Measurements from ENCODE around the gene SLC35F1.

Gene SLC35F1

DNA sequence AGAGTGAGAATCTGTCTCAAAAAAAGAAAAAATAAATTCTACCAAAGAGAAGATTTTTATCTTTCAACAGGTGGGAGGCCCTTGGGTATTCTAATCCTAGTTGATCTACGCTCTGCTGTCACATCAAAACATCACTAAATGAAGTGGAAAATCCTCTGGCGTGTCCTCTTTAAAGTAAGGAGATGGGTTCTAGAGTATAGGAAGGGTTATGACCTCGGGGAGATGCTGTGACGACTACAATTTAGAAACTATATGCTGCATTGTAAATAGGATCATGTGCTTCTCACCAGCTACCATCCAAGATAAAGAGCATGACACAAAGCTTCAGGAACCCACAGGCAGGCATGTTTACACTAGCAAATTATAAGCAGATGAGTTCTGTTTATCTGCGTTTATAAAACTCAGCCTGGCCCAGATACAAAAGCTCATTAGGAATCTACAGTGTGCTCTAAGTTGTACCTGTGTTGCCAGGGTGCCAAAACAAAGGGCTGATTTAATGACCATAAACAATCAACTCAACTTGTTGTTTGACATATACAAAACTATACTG lies 443.9 kb downstream of the SLC35F1 start:
- H3K4me1 ChIP-seq (ENCODE audit: control extremely low read depth in 1 of 4, control insufficient read depth in 4 of 4, insufficient read depth in 4 of 4, low read length in 3 of 4), result no peaks in the 10 kb centered on the region
- H3K27me3 ChIP-seq (replicated peaks in 2 of 5; ENCODE audit: control insufficient read depth in 4 of 5, insufficient read depth in 5 of 5, low read length in 4 of 5), result peaks cover 0 to 3% (median 0%) of the 10 kb centered on the region in 5 experiments
- ChIA-PET POLR2A (no interaction called here), CTCF (no interaction called here)
- H3K36me3 ChIP-seq (ENCODE audit: control insufficient read depth in 4 of 4, insufficient read depth in 4 of 4, low read length in 3 of 4), result no peaks in the 10 kb centered on the region
- 100% methylated on average over 1 of the region's 5 CpGs for WGBS (ENCODE audit: insufficient coverage)
- H3K9me3 ChIP-seq (ENCODE audit: control extremely low read depth in 1 of 5, control insufficient read depth in 4 of 5, insufficient read depth in 2 of 5, low read depth in 1 of 5, low read length in 4 of 5), result no peaks in the 10 kb centered on the region
- H3K27ac ChIP-seq (ENCODE audit: insufficient read depth in 1 of 2, low read depth in 1 of 2, low read length in 2 of 2, poor library complexity in 1 of 2, severe bottlenecking in 2 of 2), result no peak overlapping the region
- no peak overlapping the region for H3K4me3 ChIP-seq (ENCODE audit: control insufficient read depth in 1 of 7, extremely low read depth in 1 of 7, insufficient read depth in 4 of 7, low read depth in 2 of 7, low read length in 6 of 7)
- no peak for DNase-seq

DNA sequence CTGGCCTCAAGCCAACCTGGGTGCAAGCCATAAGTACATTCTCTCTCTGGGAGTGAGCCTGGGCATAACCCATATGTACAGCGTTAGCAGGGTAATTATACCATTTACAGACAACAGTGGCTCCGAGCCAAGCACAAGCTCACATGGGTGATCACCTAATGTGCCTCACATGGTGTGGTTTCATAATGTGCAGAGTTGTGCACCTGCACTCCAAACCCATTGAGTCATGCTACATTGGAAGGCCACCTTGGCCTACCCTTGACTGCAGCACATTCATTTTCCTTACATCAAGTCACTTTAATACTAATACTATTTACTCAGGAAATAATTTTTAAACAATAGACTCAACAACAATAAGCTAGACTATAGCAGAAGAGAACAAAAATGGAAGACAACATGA lies 446.5 kb downstream of the SLC35F1 start:
- 94% methylated on average over 2 of the region's 2 CpGs for WGBS (ENCODE audit: insufficient coverage)
- no peak for DNase-seq
- POLR2A ChIA-PET, result no interaction called here
- H3K4me1 ChIP-seq (ENCODE audit: control extremely low read depth in 1 of 4, control insufficient read depth in 4 of 4, insufficient read depth in 4 of 4, low read length in 3 of 4), result no peaks in the 10 kb centered on the region
- H3K9me3 ChIP-seq (ENCODE audit: control extremely low read depth in 1 of 5, control insufficient read depth in 4 of 5, insufficient read depth in 2 of 5, low read depth in 1 of 5, low read length in 4 of 5), result no peaks in the 10 kb centered on the region
- H3K36me3 ChIP-seq (ENCODE audit: control insufficient read depth in 4 of 4, insufficient read depth in 4 of 4, low read length in 3 of 4), result no peaks in the 10 kb centered on the region
- CTCF ChIA-PET, result interaction anchor here (1.4 kb wide), 1 partner anchor 13 kb away, joined by 3 read pairs; no protein-coding TSS in a partner anchor
- H3K27me3 ChIP-seq (replicated peaks in 2 of 5; ENCODE audit: control insufficient read depth in 4 of 5, insufficient read depth in 5 of 5, low read length in 4 of 5), result peaks cover 0 to 3% (median 0%) of the 10 kb centered on the region in 5 experiments
- H3K4me3 ChIP-seq (ENCODE audit: control insufficient read depth in 1 of 7, extremely low read depth in 1 of 7, insufficient read depth in 4 of 7, low read depth in 2 of 7, low read length in 6 of 7), result no peak overlapping the region
- no peak overlapping the region for H3K27ac ChIP-seq (ENCODE audit: insufficient read depth in 1 of 2, low read depth in 1 of 2, low read length in 2 of 2, poor library complexity in 1 of 2, severe bottlenecking in 2 of 2)

DNA sequence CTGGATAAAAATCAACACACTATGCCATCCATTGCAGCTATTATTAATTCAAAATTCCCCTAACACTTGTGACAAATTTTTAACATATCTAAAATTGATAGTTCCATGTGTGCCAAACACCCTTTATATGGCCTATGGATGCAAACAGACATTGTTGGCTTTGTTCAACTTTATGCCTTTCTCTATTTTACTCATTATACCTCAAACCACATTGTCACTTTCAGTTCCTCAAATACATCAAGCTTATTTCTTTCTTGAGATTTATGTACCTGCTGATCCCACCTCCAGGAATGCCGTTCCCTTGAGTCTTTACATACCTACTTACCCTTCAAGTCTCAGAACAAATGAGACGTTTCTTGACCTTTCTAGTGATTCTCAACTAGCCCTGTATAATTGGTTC lies 447.6 kb downstream of the SLC35F1 start:
- no peak overlapping the region for H3K4me3 ChIP-seq (ENCODE audit: control insufficient read depth in 1 of 7, extremely low read depth in 1 of 7, insufficient read depth in 4 of 7, low read depth in 2 of 7, low read length in 6 of 7)
- H3K27ac ChIP-seq (ENCODE audit: insufficient read depth in 1 of 2, low read depth in 1 of 2, low read length in 2 of 2, poor library complexity in 1 of 2, severe bottlenecking in 2 of 2), result no peak overlapping the region
- 89% methylated on average over 2 of the region's 2 CpGs for WGBS (ENCODE audit: insufficient coverage)
- no peak for DNase-seq
- H3K9me3 ChIP-seq (ENCODE audit: control extremely low read depth in 1 of 5, control insufficient read depth in 4 of 5, insufficient read depth in 2 of 5, low read depth in 1 of 5, low read length in 4 of 5), result no peaks in the 10 kb centered on the region
- ChIA-PET CTCF (interaction anchor here (1.4 kb wide), 1 partner anchor 12 kb away, joined by 3 read pairs; no protein-coding TSS in a partner anchor), POLR2A (no interaction called here)
- peaks cover 0 to 3% (median 0%) of the 10 kb centered on the region in 5 experiments for H3K27me3 ChIP-seq (replicated peaks in 2 of 5; ENCODE audit: control insufficient read depth in 4 of 5, insufficient read depth in 5 of 5, low read length in 4 of 5)
- H3K36me3 ChIP-seq (ENCODE audit: control insufficient read depth in 4 of 4, insufficient read depth in 4 of 4, low read length in 3 of 4), result no peaks in the 10 kb centered on the region
- no peaks in the 10 kb centered on the region for H3K4me1 ChIP-seq (ENCODE audit: control extremely low read depth in 1 of 4, control insufficient read depth in 4 of 4, insufficient read depth in 4 of 4, low read length in 3 of 4)

DNA sequence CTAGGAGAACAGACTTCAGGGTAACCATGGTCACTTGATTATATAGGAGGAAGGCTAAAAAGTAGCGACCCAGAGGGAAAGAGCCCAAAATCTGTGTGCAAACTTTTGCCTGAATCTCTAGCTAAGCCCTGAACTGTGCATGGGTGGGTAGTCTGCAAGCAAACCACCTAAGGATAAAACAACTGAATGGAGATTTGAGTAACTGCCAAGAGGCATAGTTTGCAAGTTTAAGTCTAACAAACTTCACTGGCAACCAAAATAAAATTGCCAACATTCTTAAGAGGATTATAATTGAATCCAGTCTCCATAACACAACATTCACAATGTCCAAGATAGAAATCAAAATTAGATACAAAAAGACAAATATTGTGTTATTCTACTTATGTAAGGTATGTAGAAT lies 449.0 kb downstream of the SLC35F1 start:
- POLR2A ChIA-PET, result no interaction called here
- no peak for DNase-seq
- no peak overlapping the region for H3K4me3 ChIP-seq (ENCODE audit: control insufficient read depth in 1 of 7, extremely low read depth in 1 of 7, insufficient read depth in 4 of 7, low read depth in 2 of 7, low read length in 6 of 7)
- no peaks in the 10 kb centered on the region for H3K36me3 ChIP-seq (ENCODE audit: control insufficient read depth in 4 of 4, insufficient read depth in 4 of 4, low read length in 3 of 4)
- H3K27me3 ChIP-seq (replicated peaks in 2 of 5; ENCODE audit: control insufficient read depth in 4 of 5, insufficient read depth in 5 of 5, low read length in 4 of 5), result peaks cover 0 to 3% (median 0%) of the 10 kb centered on the region in 5 experiments
- H3K9me3 ChIP-seq (ENCODE audit: control extremely low read depth in 1 of 5, control insufficient read depth in 4 of 5, insufficient read depth in 2 of 5, low read depth in 1 of 5, low read length in 4 of 5), result no peaks in the 10 kb centered on the region
- no peak overlapping the region for H3K27ac ChIP-seq (ENCODE audit: insufficient read depth in 1 of 2, low read depth in 1 of 2, low read length in 2 of 2, poor library complexity in 1 of 2, severe bottlenecking in 2 of 2)
- 83% methylated on average over 1 of the region's 1 CpG for WGBS (ENCODE audit: insufficient coverage)
- no peaks in the 10 kb centered on the region for H3K4me1 ChIP-seq (ENCODE audit: control extremely low read depth in 1 of 4, control insufficient read depth in 4 of 4, insufficient read depth in 4 of 4, low read length in 3 of 4)
- CTCF ChIA-PET, result interaction anchor here (0.5 kb wide), 1 partner anchor 113 kb away, joined by 3 read pairs; no protein-coding TSS in a partner anchor

DNA sequence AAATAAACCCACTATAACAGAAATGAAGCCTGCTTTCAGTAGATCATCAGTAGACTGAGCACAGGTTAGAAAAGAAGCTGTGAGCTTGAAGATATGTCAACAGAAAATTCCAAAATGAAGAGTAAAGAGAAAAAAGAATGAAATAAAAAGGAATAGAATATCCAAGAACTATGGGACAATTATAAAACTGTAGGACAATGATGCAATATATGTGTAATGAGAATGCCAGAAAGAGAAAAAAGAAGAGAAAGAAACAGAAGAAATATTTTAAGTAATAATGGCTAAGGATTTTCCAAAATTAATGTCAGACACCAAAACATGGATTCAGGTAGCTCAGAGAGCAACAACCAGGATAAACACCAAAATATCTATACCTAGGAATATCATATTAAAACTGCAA lies 449.6 kb downstream of the SLC35F1 start:
- POLR2A ChIA-PET, result no interaction called here
- Histone ChIP-seq H3K27me3 (replicated peaks in 2 of 5; ENCODE audit: control insufficient read depth in 4 of 5, insufficient read depth in 5 of 5, low read length in 4 of 5) (peaks cover 0 to 3% (median 0%) of the 10 kb centered on the region in 5 experiments), H3K9me3 (ENCODE audit: control extremely low read depth in 1 of 5, control insufficient read depth in 4 of 5, insufficient read depth in 2 of 5, low read depth in 1 of 5, low read length in 4 of 5) (no peaks in the 10 kb centered on the region), H3K4me1 (ENCODE audit: control extremely low read depth in 1 of 4, control insufficient read depth in 4 of 4, insufficient read depth in 4 of 4, low read length in 3 of 4) (no peaks in the 10 kb centered on the region), H3K4me3 (ENCODE audit: control insufficient read depth in 1 of 7, extremely low read depth in 1 of 7, insufficient read depth in 4 of 7, low read depth in 2 of 7, low read length in 6 of 7) (no peak overlapping the region), H3K27ac (ENCODE audit: insufficient read depth in 1 of 2, low read depth in 1 of 2, low read length in 2 of 2, poor library complexity in 1 of 2, severe bottlenecking in 2 of 2) (no peak overlapping the region), H3K36me3 (ENCODE audit: control insufficient read depth in 4 of 4, insufficient read depth in 4 of 4, low read length in 3 of 4) (no peaks in the 10 kb centered on the region)
- DNase-seq, result no peak
- CTCF ChIA-PET, result no interaction called here

Measured in common myeloid progenitor, CD34-positive (primary cell).